GM21423 (cell line): ENCODE measurements around the gene SUSD5.
"Not testable (repeated sequence)": the region's sequence is repeated elsewhere in the genome, so short reads cannot be mapped to it uniquely, and the experiment has no call there.

Experiments
- ATAC-seq: cut with Tn5 transposase; IDR thresholded peaks from one replicate; pipeline ENCODE4 v1.9.1; 2021; ENCODE audit warnings: mild to moderate bottlenecking, moderate library complexity; ENCODE audit not compliant: unreplicated experiment

The SUSD5 gene

GRCh38 chr3:33117461-33117860 is 101.1 kb downstream of the SUSD5 start:
- no peak for ATAC-seq

DNA sequence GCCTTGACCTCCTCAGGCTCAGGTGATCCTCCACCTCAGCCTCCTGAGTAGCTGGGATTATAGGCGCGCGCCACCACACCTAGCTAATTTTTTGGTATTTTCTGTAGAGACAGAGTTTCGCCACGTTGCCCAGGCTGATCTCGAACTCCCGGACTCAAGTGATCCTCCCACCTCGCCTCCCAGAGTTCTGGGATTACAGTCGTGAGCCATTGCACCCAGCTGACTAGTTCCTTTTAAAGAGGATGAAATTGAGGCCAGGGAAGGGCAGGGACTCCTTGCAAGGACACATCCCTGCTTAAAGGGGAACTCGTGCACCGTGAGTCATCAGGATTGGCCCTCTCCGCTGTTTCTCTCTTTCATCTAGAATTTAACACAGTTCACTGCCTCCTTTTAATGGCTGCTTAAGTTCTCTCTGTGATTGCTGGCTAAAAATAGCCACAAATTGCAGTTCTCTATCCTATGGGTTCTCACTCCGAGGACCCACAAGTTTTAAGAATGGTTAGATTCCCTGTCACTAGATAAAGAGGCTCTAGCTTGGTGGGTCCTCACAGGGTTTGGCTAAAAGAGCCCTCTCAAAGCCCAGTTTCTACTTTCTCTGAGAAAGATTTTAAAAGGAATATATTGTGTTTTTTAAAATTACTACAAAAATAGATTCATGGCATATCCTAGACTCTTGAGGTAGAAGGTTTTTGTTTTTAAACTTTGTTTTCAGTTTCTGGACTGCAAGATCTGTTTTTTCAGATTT is 103.4 kb downstream of the SUSD5 start:
- ATAC-seq: no peak

DNA sequence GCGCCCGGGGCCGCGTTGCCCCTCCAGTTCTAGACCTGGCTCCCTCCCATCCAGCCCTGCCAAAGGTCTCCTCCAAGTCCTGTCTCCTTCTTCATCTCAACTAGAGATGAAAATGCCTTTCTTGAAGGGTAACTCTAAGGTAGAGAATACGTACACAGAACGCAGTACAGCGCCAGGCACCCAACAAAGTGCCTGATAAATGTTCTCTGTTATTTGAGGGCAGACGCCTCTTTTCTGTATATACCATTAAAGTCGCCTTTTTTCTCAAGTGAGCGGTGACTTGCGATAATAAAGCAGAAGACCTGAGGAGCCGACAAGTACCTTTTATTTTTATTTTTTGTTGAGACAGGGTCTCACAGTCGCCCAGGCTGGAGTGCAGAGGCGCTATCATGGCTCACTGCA is 104.0 kb downstream of the SUSD5 start:
- ATAC-seq: no peak

GRCh38 chr3:33113772-33114621 is 104.6 kb downstream of the SUSD5 start, which contains the start of gene CRTAP:
Gene CRTAP, plus strand, starts transcription at chr3:33114014. Its CDS starts 64 bp downstream, at chr3:33114078.
- ATAC-seq: peak; percentile 80

- ATAC-seq: no peak
These were observed 107.0 kb downstream of the SUSD5 start for GRCh38 chr3:33111581-33111980.

DNA sequence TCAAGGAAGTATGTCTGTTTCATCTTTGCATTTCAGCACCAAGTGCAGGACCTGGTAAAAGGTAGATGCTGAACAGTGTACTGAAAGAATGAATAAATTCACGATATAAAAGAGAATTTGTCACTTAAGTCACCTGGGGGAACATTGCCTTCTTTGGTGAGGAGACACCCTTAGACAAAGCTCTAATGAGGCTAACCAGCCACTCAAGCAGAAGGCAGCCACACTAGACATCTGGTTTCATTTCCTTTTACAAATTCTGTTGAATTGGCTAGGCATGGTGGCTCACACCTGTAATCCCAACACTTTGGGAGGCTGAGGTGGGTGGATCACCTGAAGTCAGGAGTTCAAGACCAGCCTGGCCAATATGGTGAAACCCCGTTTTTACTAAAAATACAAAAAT is 111.8 kb downstream of the SUSD5 start:
- ATAC-seq: not testable (repeated sequence)

- no peak for ATAC-seq
These were observed 113.2 kb downstream of the SUSD5 start for GRCh38 chr3:33105341-33105948.

- no peak for ATAC-seq
These were observed 113.8 kb downstream of the SUSD5 start for GRCh38 chr3:33104803-33105202.

DNA sequence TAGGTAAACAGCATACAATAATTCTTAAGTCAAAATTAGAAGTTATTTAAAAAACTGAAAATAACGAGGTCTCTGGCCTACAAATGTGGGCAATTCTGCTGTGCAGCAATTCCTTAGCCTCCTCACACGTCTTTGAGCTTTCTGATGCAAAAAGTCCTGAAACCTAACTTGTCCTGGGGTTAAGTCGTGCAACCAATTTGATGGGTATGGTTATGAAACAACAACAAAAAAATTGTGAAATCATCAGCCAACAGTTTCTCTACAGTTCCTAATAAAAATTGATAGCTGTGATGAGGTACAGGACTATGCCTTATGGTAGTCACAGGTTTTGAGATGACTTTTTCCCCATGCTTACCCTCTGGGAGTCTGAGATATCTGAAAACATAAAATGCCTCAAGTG is 115.1 kb downstream of the SUSD5 start:
- ATAC-seq: no peak

GRCh38 chr3:33103034-33103433 is 115.6 kb downstream of the SUSD5 start:
- no peak for ATAC-seq

GRCh38 chr3:33100229-33100628 is 118.4 kb downstream of the SUSD5 start:
- no peak for ATAC-seq
